GM12874 (cell line): Measurements from ENCODE around the gene CNBP.

ENCODE experiments used
- TF ChIP-seq, protein P1 (sequence below): IDR thresholded peaks from 2 replicates; pipeline ENCODE4 v1.5.1; 2011; ENCODE audit warnings: low read depth, mild to moderate bottlenecking, control low read depth, low read length, moderate library complexity; ENCODE audit not compliant: insufficient read depth

CNBP gene

DNA sequence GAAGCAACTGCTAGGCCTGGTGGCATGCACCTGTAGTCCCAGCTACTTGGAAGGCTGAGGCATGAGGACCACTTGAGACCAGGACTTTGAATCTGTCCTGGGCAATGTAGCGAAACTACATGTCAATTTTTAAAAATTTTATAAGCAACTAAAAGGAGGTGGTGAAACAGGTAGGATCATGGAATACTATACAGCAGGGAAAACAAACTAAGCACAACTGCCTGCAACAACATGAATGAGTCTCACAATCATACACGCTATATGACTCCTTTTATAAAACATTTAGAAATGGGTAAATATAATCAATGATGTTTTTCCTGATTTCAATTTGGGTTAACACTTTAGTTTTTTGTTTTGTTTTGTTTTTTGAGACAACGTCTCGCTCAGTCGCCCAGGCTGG, 29.5 kb upstream of the CNBP start:
- TF ChIP-seq, protein P1, sequence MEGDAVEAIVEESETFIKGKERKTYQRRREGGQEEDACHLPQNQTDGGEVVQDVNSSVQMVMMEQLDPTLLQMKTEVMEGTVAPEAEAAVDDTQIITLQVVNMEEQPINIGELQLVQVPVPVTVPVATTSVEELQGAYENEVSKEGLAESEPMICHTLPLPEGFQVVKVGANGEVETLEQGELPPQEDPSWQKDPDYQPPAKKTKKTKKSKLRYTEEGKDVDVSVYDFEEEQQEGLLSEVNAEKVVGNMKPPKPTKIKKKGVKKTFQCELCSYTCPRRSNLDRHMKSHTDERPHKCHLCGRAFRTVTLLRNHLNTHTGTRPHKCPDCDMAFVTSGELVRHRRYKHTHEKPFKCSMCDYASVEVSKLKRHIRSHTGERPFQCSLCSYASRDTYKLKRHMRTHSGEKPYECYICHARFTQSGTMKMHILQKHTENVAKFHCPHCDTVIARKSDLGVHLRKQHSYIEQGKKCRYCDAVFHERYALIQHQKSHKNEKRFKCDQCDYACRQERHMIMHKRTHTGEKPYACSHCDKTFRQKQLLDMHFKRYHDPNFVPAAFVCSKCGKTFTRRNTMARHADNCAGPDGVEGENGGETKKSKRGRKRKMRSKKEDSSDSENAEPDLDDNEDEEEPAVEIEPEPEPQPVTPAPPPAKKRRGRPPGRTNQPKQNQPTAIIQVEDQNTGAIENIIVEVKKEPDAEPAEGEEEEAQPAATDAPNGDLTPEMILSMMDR = no peak

DNA sequence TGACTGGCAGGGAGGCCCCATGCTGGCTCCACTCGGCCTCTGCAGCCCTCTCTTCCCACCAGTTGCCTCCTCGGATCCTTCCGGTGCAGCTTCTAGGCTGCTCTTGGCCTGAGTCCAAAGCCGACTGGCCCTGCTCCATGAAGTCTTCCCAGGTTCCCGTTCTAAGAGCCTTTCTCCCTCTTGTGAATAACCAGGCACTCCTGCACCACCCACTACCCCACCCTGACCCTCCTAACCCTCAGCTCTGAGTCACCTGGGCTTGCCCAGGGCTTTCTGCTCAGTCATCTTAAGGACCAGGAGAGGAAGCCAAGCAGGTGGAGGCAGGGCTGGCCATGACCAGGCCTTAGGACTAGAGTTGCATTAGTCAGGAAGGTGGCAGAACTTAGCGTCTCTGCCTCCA, 28.1 kb upstream of the CNBP start:
- TF ChIP-seq, protein P1 = no peak

DNA sequence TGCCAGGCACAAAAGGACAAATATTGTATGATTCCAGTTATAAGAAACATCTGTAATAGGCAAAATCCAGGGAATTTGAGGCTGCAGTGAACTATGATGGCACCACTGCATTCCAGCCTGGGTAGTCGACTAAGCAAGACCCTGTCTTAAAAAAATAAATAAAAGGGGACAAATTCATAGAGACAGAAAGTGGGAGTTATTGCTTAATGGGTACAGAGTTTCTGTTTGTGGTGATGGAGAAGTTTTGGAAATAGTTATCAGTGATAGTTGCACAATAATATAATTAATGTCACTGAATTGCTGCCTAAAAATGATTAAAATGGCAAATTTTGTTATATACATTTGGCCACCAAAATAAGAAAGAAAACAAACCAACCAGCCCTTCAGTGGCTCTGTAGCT, 27.6 kb upstream of the CNBP start:
- TF ChIP-seq, protein P1 = no peak

DNA sequence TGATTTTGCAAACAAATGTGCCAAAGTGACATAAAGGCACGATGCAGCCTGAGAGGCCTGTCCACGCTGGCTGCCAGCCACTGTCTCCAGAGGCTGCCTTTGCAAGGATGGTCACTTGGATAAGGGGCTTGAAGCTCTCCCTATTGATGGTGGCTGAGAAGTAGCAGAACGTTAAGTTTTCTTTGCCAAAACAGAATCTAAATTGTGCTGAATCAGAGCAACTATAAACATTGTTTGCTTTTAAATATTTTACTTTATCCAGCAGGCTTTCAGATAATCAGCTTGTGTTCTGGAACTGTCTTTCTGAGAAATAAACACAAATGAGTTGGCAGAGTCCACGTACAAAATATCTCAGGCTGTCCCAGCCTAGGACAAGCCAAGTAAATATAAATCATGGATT, 23.8 kb upstream of the CNBP start:
- TF ChIP-seq, protein P1 = no peak

DNA sequence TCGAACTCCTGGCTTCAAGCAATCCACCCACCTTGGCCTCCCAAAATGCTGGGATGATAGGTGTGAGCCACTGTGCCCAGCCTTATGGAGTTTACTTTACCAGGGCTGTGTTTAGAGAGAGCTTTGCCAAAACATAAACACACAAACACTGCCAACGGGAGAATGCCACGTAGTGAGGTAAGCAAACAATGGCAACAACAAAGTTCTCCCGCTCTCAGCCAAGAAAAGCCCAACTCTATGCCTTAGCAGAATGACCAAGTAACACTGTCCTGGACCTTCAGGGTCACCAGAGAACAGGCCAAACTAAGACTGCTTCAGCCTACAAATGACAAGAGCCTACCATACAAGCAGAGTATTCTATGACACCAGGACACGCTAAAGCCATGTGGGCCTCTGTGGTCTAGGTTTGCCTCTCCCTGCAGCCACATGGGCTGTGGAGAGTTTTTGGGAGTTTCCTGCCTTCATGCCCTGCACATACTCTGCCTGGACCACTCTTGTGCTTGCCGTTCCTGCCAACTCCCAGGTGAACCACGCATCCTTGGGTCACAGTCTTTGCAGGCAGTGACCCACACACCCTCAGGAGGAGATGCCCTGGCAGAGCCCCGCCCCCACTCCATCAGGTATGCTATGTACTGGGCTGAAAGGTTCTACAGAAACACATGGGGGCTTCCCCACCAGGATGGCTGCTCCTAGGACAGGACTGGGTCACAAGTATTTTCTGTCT, 21.6 kb upstream of the CNBP start:
- TF ChIP-seq, protein P1 = no peak

DNA sequence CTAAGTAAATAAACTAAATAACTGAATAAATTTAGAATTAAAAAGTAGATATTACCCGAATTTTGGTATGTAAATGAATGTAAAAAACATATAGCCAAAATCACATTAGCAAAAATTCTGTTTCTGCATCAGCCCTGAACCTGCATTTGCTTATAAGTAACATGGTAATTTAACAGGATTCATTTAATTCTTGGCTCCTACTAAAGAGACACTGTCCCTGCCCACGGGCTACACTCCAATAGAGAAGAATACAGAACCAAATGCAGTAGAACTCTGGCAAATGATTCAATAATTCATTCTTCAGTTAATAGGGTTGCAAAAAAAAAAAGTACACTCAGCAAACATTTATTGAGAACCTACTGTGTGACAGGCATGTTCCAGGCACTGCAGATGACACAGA, 20.8 kb upstream of the CNBP start:
- TF ChIP-seq, protein P1 = no peak

DNA sequence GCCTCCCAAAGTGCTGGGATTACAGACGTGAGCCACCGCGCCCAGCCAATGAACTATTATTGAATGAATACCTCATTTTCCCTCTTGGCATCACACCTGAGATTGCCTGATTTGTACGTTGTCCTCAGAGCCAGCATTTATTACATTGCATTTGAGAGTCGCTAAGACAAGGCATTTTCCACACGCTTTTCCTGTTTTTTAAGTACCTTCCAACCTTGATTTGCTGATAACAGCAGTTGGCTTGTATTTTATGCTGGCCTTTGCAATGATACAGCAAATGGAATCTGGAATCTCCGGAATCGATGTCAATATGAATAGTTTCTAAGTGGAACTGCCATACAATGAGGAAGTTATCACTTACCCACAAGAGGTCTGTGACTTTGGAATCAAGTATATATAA, 15.7 kb upstream of the CNBP start:
- TF ChIP-seq, protein P1 = no peak

DNA sequence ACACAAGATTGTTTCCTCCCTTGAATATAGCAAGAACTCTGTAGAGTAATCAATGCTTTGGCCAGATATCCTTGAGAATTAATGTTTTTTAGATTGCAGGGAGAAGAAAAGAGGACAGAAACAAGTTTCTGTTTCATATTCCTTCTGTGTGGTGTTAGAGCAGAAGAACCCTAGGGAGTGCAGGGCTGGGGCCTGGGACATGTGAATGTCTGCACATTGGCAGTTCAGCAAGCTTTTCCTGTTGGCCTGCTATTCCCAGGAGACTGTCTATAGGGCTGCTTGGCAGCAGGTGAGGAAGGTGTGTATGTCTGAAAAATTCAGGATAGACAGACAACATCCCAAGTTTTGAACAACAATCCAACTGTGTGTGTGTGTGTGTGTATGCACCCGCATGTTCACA, 13.6 kb upstream of the CNBP start:
- TF ChIP-seq, protein P1 = no peak
